ENCODE data around the gene NDUFS3.

Gene NDUFS3

DNA sequence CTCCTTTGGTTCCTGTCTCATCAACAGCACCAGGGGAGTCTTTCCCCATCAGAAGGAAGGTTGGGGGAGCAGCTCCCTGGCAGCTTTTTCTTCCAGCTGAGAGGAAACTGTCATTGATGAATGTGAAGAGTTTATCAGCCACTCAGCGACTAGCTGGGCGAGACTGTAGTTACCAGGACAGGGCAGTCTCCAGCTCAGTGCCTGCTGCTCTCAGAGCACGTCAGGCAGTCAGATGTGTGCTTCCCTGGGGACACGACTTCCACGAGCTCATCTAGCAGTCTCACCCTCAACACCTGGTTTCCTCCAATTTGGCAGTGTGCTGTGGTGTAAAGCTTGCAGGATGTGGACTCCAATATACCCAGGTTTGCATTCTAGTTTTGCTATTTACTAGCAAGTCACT, 27.9 kb downstream of the NDUFS3 start:
- no peak overlapping the region for H3K27ac ChIP-seq

DNA sequence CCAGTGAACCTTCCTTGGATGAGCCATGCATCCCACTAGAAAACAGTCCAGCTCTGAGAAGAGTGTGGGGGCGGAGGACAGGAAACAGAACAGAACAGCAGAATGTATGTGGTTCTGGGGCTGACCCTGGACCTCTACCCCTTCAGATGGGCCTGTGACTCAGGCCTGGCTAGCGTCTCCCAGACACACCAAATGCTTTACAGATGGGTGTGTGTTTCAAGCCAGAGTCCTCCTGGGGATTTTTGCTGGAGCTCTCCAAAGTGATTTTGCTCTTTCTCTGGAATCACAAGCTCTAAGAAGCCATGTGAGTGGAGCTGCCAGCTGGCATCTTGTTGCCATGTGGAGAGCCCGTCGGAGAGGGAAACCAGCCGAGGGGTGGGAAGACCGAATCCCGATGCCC, 28.5 kb downstream of the NDUFS3 start:
- TF ChIP-seq ZFX (IDR thresholded peaks at IDR 0.05) = no peak
- TF ChIP-seq, protein P1, sequence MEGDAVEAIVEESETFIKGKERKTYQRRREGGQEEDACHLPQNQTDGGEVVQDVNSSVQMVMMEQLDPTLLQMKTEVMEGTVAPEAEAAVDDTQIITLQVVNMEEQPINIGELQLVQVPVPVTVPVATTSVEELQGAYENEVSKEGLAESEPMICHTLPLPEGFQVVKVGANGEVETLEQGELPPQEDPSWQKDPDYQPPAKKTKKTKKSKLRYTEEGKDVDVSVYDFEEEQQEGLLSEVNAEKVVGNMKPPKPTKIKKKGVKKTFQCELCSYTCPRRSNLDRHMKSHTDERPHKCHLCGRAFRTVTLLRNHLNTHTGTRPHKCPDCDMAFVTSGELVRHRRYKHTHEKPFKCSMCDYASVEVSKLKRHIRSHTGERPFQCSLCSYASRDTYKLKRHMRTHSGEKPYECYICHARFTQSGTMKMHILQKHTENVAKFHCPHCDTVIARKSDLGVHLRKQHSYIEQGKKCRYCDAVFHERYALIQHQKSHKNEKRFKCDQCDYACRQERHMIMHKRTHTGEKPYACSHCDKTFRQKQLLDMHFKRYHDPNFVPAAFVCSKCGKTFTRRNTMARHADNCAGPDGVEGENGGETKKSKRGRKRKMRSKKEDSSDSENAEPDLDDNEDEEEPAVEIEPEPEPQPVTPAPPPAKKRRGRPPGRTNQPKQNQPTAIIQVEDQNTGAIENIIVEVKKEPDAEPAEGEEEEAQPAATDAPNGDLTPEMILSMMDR (conservative IDR thresholded peaks at IDR 0.05) = no peak
- H3K27ac ChIP-seq = no peak overlapping the region

More for the DNA sequence above, 27.9 kb downstream of the NDUFS3 start:
- no peak for TF ChIP-seq ZFX (IDR thresholded peaks at IDR 0.05)
- TF ChIP-seq, protein P1 (conservative IDR thresholded peaks at IDR 0.05) = no peak

DNA sequence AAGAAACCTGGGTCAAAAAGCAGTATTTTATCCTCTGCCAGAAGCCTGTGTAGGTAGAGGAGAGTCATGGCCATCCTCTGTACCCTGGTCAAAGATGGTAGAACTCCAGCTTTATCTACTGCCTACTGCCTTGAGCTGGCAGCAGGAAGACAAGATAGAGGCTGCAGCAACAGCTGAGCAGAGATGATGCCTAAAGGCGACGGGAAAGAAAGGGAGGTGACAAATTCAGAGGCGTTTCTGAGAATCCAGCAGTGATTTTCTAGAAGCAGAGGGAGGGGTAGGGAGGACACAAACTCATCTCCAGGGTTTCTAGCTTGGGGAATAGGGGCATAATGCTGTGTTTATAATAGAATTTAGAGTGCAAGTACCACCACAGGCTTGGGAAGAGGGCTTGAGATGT, 30.8 kb downstream of the NDUFS3 start:
- TF ChIP-seq ZFX (IDR thresholded peaks at IDR 0.05) = no peak
- TF ChIP-seq, protein P1 (conservative IDR thresholded peaks at IDR 0.05) = no peak
- no peak overlapping the region for H3K27ac ChIP-seq

DNA sequence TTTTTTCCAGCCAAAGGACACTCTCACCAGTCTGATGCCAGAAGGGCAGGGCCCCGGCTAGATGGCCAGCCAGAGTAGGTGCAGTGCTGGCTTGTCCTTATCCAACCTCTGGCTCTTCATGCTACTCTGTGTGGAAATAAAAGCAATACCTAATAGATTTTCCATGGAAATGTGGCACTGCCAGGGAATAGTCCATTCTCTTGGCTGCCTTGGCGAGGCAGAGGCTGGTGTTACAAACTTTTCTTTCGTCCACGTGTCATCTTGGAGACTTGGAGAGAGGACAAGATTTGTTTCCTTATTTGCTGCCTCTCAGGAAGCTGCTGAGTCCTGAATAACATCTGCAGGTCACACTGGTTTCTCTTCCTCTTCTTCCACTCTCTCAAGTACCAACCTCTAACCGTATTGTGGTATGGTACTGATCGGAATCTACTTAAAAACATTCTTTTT, 32.5 kb downstream of the NDUFS3 start:
- TF ChIP-seq ZFX (IDR thresholded peaks at IDR 0.05) = no peak
- TF ChIP-seq, protein P1 (conservative IDR thresholded peaks at IDR 0.05) = no peak
- no peak overlapping the region for H3K27ac ChIP-seq

DNA sequence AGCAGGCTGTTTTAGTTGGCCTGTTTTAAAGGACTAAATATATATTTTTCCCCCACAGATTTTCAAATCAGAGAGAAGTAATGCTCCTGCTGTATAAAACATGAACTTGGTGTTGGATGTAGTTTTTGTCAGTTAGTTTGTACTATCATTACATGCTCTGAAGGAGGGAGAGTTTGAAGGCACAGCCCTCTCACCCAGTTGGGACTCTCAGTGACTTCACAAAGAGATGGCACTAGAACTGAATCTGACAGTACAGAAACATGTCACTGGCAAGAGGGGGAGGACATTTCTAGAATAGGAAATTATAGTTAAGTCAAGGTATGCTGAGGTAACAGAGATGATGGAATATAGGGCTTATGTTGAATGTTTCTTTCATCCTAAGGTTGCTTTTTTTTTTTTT, 36.4 kb downstream of the NDUFS3 start:
- TF ChIP-seq, protein P1 (conservative IDR thresholded peaks at IDR 0.05) = no peak
- TF ChIP-seq ZFX (IDR thresholded peaks at IDR 0.05) = no peak
- no peak overlapping the region for H3K27ac ChIP-seq

DNA sequence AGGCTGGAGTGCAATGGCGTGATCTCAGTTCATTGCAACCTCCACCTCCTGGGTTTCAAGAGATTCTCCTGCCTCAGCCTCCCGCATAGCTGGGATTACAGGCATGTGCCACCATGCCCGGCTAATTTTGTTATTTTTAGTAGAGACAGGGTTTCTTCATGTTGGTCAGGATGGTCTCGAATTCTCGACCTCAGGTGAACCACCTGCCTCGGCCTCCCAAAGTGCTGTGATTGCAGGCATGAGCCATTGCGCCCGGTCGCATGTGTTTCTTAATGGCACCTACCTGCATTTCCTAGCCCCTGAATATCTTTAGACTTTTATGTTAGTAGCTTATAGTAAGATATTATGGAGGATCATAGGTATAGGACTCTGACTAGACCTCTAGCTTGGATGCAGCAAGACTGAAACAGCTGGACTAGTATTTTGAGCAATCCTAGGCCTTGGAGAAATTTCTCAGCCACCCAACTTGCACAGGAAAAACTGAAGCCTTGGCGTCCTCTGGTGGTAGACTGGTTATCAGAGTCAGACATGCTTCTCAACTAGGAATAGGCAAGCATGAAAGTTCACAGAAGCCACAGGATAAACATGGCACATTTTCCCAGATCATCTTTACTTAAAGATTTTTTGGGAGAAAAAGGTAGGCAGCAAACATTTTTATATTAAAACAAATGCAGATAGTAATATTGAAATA, 38.0 kb downstream of the NDUFS3 start:
- TF ChIP-seq, protein P1 (conservative IDR thresholded peaks at IDR 0.05) = no peak; the same call in 1 of the 2 replicates
- TF ChIP-seq ZFX (IDR thresholded peaks at IDR 0.05) = no peak

DNA sequence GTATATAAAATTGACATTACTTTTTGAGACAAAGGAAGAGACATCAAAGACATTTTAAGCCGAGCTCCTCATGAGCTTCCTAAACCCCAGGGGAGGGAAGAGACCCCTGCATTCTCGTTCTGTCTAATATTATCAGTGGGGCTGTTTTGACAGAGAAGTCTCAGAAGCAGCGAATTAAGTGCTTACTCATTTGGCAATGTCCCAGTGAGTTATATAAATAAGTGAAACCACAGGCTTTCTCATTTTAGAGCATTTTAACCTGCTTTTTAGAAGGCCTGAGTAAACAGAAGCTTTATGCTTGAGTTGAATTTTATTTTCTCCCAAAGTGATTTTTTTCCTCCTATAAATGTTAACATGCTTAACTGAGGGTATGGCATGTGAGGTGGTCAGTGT, 38.5 kb downstream of the NDUFS3 start:
- no peak overlapping the region for H3K27ac ChIP-seq
- TF ChIP-seq, protein P1 (conservative IDR thresholded peaks at IDR 0.05) = no peak; the same call in 1 of the 2 replicates
- TF ChIP-seq ZFX (IDR thresholded peaks at IDR 0.05) = no peak

More for the DNA sequence above, 38.0 kb downstream of the NDUFS3 start:
- no peak overlapping the region for H3K27ac ChIP-seq

Measured in C4-2B (cell line).